ENCODE results near the gene GPX7.

- TF ChIP-seq EP300 (conservative IDR thresholded peaks at IDR 0.05; ENCODE audit: poor library complexity, severe bottlenecking) (no peak), CTCF (IDR thresholded peaks at IDR 0.05; ENCODE audit: poor library complexity, severe bottlenecking) (no peak), RAD21 (conservative IDR thresholded peaks at IDR 0.05) (no peak)
These were observed 39.1 kb downstream of the GPX7 start for GRCh38 chr1:52641307-52641706.

Data from neural cell (in vitro differentiated cells).